ENCODE results near the gene ARHGEF4. TPM values are rescaled to one million over a fixed set of nuclear protein-coding genes. Genes with fewer than 3 reads are reported as not detected.

Gene ARHGEF4
- total RNA-seq, 1 experiment from 2014 or later: 0.80 TPM

DNA sequence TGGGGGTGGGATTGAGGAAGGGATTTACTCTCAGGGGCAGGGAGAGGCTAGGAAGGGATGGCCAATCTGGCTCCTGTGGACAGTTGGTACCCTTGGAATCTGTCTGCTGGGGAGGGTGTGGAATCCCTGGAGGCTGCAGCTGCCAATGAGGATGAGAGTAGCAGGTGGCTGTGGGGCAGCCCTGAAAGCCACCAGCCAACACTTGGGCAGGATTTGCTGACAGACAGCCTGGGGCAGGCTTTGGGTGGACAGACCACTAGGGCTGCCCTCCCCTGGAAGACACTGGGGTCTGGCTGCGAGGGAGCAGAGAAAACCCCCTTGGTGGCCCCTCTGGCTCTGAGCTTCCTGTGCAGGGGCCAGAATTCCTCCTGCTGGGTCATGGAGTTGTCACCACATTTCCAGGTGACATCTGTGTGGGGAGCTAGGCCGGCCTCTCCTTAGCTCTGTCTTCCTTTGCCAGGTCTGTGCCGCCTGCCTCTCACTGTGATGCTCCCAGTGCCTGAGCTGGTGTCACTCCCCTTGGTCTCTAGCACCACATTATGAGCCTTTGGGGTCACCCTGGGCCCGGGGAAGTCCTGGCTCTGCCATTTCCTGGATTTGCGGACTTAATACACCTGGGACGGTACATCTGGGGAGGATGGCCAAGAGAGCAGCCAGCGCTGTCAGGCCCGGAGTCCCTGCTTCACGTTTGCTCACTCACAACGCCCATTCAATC lies 13.4 kb upstream of the ARHGEF4 start:
- BruUV-seq (replicated peaks): no TSS peak
- in situ Hi-C loops (cut with HindIII; ENCODE audit: low pct_unique_long_range_greater_than_20kb, low sequenced_read_pairs) (no loop called here), intact Hi-C loops (cut with micrococcal nuclease; ENCODE audit: unreplicated experiment) (no loop called here)
- DNase-seq (ENCODE audit: low read depth, low spot score) (no peak), ATAC-seq (no peak)
- Histone ChIP-seq H3K36me3 (ENCODE audit: control insufficient read depth, insufficient read depth, low read length) (no peaks in the 10 kb centered on the region), H3K4me3 (ENCODE audit: low read depth in 2 of 2, low read length in 2 of 2) (no peak overlapping the region), H3K9me3 (ENCODE audit: control insufficient read depth, insufficient read depth, low read depth, low read length) (no peaks in the 10 kb centered on the region), H3K4me1 (ENCODE audit: control insufficient read depth, insufficient read depth, low read length) (no peaks in the 10 kb centered on the region), H3K27ac (ENCODE audit: low read length) (no peak overlapping the region), H3K27me3 (ENCODE audit: control insufficient read depth, insufficient read depth, low read length) (no peaks in the 10 kb centered on the region)
- CTCF ChIA-PET: no interaction called here
- POLR2A ChIA-PET: no interaction called here
- TF ChIP-seq TCF7L2 (IDR thresholded peaks at IDR 0.05; ENCODE audit: low read depth, low read length): no peak
- TF ChIP-seq, protein P1, sequence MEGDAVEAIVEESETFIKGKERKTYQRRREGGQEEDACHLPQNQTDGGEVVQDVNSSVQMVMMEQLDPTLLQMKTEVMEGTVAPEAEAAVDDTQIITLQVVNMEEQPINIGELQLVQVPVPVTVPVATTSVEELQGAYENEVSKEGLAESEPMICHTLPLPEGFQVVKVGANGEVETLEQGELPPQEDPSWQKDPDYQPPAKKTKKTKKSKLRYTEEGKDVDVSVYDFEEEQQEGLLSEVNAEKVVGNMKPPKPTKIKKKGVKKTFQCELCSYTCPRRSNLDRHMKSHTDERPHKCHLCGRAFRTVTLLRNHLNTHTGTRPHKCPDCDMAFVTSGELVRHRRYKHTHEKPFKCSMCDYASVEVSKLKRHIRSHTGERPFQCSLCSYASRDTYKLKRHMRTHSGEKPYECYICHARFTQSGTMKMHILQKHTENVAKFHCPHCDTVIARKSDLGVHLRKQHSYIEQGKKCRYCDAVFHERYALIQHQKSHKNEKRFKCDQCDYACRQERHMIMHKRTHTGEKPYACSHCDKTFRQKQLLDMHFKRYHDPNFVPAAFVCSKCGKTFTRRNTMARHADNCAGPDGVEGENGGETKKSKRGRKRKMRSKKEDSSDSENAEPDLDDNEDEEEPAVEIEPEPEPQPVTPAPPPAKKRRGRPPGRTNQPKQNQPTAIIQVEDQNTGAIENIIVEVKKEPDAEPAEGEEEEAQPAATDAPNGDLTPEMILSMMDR (IDR thresholded peaks at IDR 0.05): no peak
- TF ChIP-seq SIN3A (IDR thresholded peaks at IDR 0.05; ENCODE audit: borderline replicate concordance, insufficient read depth, low read depth, low read length): no peak
- no peak for TF ChIP-seq POLR2AphosphoS5 (IDR thresholded peaks at IDR 0.05; ENCODE audit: low read depth, low read length)
- TF ChIP-seq, protein P2, sequence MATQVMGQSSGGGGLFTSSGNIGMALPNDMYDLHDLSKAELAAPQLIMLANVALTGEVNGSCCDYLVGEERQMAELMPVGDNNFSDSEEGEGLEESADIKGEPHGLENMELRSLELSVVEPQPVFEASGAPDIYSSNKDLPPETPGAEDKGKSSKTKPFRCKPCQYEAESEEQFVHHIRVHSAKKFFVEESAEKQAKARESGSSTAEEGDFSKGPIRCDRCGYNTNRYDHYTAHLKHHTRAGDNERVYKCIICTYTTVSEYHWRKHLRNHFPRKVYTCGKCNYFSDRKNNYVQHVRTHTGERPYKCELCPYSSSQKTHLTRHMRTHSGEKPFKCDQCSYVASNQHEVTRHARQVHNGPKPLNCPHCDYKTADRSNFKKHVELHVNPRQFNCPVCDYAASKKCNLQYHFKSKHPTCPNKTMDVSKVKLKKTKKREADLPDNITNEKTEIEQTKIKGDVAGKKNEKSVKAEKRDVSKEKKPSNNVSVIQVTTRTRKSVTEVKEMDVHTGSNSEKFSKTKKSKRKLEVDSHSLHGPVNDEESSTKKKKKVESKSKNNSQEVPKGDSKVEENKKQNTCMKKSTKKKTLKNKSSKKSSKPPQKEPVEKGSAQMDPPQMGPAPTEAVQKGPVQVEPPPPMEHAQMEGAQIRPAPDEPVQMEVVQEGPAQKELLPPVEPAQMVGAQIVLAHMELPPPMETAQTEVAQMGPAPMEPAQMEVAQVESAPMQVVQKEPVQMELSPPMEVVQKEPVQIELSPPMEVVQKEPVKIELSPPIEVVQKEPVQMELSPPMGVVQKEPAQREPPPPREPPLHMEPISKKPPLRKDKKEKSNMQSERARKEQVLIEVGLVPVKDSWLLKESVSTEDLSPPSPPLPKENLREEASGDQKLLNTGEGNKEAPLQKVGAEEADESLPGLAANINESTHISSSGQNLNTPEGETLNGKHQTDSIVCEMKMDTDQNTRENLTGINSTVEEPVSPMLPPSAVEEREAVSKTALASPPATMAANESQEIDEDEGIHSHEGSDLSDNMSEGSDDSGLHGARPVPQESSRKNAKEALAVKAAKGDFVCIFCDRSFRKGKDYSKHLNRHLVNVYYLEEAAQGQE (IDR thresholded peaks at IDR 0.05; ENCODE audit: insufficient read depth in 1 of 2, low read depth in 2 of 2, low read length in 1 of 2): no peak

DNA sequence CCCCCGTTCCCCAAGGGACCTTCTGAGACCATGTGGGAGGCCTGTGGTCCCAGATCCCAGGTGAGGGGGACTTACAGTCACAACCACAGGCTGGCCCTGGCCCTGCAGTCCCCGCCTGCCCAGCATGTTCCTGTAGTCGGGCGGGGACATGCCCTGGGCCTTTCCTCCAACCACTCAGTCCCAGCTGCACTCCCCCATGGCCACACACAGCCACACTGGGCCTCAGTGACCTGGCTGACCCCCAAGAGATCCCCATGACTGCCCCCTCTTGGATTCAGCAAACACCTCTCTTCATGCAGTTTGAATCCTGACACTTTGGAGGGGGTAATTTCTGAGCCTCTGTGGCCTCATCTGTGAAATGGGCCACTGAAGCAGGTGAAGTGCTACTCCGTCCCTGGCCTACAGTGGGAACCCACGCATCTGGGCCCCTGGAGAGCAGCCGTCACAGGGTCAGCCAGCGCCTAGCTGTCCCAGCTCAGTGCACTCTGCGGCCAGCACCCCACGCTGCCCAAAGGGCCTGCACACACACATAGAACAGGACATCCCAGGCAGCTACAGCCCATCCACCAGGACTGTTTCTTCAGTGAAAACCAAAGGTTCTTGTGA lies 12.7 kb upstream of the ARHGEF4 start:
- no peaks in the 10 kb centered on the region for H3K36me3 ChIP-seq (ENCODE audit: control insufficient read depth, insufficient read depth, low read length)
- POLR2A ChIA-PET: no interaction called here
- TF ChIP-seq POLR2AphosphoS5 (IDR thresholded peaks at IDR 0.05; ENCODE audit: low read depth, low read length) (no peak), TCF7L2 (IDR thresholded peaks at IDR 0.05; ENCODE audit: low read depth, low read length) (no peak), SIN3A (IDR thresholded peaks at IDR 0.05; ENCODE audit: borderline replicate concordance, insufficient read depth, low read depth, low read length) (no peak)
- TF ChIP-seq, protein P1 (IDR thresholded peaks at IDR 0.05): no peak
- TF ChIP-seq, protein P2 (IDR thresholded peaks at IDR 0.05; ENCODE audit: insufficient read depth in 1 of 2, low read depth in 2 of 2, low read length in 1 of 2): no peak
- intact Hi-C loops (cut with micrococcal nuclease; ENCODE audit: unreplicated experiment) (no loop called here), in situ Hi-C loops (cut with HindIII; ENCODE audit: low pct_unique_long_range_greater_than_20kb, low sequenced_read_pairs) (no loop called here)
- H3K4me1 ChIP-seq (ENCODE audit: control insufficient read depth, insufficient read depth, low read length): no peaks in the 10 kb centered on the region
- H3K4me3 ChIP-seq (ENCODE audit: low read depth in 2 of 2, low read length in 2 of 2): no peak overlapping the region
- no peaks in the 10 kb centered on the region for H3K27me3 ChIP-seq (ENCODE audit: control insufficient read depth, insufficient read depth, low read length)
- H3K27ac ChIP-seq (ENCODE audit: low read length): no peak overlapping the region
- ATAC-seq (no peak), DNase-seq (ENCODE audit: low read depth, low spot score) (no peak)
- BruUV-seq (replicated peaks): no TSS peak
- H3K9me3 ChIP-seq (ENCODE audit: control insufficient read depth, insufficient read depth, low read depth, low read length): no peaks in the 10 kb centered on the region
- CTCF ChIA-PET: no interaction called here
